SU-DHL-6 (cell line): ENCODE results near the gene ORAI2.

Experiments
- H2AFZ ChIP-seq: fragments of 200-600 bp; sonication (generic); 2 replicates; pipeline ENCODE4 v1.6.1; 2014; ENCODE audit warnings: low read depth, mild to moderate bottlenecking, moderate library complexity, mixed read lengths, antibody characterized with exemption, low read length; ENCODE audit not compliant: severe bottlenecking
- H3F3A ChIP-seq: fragments of 200-600 bp; shearing (Covaris generic); 2 replicates; pipeline ENCODE4 v1.6.0; 2016; ENCODE audit warnings: antibody characterized with exemption, mild to moderate bottlenecking; ENCODE audit not compliant: insufficient read depth
- H3K27ac ChIP-seq: fragments of 200-600 bp; sonication (generic); 2 replicates; pipeline ENCODE4 v1.5.1; 2016; ENCODE audit warnings: low read depth, mild to moderate bottlenecking, low read length, moderate library complexity, mixed read lengths
- H3K27me3 ChIP-seq: fragments of 200-600 bp; sonication (generic), shearing (Covaris generic); 2 replicates; pipeline ENCODE4 v1.6.0; 2014; ENCODE audit warnings: mild to moderate bottlenecking, low read length
- H3K36me3 ChIP-seq: fragments of 200-600 bp; sonication (generic); 2 replicates; pipeline ENCODE4 v1.6.1; 2014; ENCODE audit warnings: mild to moderate bottlenecking, low read length, mixed read lengths
- H3K4me2 ChIP-seq: fragments of 300-600, 200-600 bp; shearing (Covaris generic), sonication (generic); 2 replicates; pipeline ENCODE4 v1.6.0; 2014; ENCODE audit warnings: low read length, low read depth, mild to moderate bottlenecking; ENCODE audit not compliant: poor library complexity, severe bottlenecking
- H3K4me3 ChIP-seq: fragments of 200-600 bp; sonication (generic); 2 replicates; pipeline ENCODE4 v1.5.1; 2014; ENCODE audit warnings: antibody characterized with exemption, low read length, mild to moderate bottlenecking, mixed read lengths; ENCODE audit not compliant: insufficient read depth, poor library complexity, severe bottlenecking
- H3K79me2 ChIP-seq: fragments of 200-600 bp; sonication (generic); 2 replicates; pipeline ENCODE4 v1.6.1; 2014; ENCODE audit warnings: mild to moderate bottlenecking, low read length, moderate library complexity; ENCODE audit not compliant: insufficient read depth
- H3K9ac ChIP-seq: fragments of 200-600 bp; sonication (generic); 2 replicates; pipeline ENCODE4 v1.7.0; 2014; ENCODE audit warnings: mild to moderate bottlenecking, low read length
- H3K9me2 ChIP-seq: fragments of 200-600 bp; sonication (generic); replicated peaks from 2 replicates; pipeline ENCODE4 v1.6.1; 2014; ENCODE audit warnings: low read length; ENCODE audit not compliant: insufficient read depth
- H3K9me3 ChIP-seq: fragments of 200-600 bp; sonication (generic); 2 replicates; pipeline ENCODE4 v1.6.1; 2014; ENCODE audit warnings: low read length, mixed read lengths; ENCODE audit not compliant: insufficient read depth
- H4K20me1 ChIP-seq: fragments of 200-600 bp; sonication (generic); 2 replicates; pipeline ENCODE4 v1.6.1; 2014; ENCODE audit warnings: low read depth, mild to moderate bottlenecking, antibody characterized with exemption, low read length, moderate library complexity, mixed read lengths
- EZH2phosphoT487 ChIP-seq: fragments of 200-600 bp; sonication (generic), shearing (Covaris generic); conservative IDR thresholded peaks from 2 replicates; pipeline ENCODE4 v1.6.1; 2018; ENCODE audit warnings: mild to moderate bottlenecking, antibody characterized with exemption, low read length, moderate library complexity, mixed read lengths
- TF ChIP-seq, protein P1 (sequence below): fragments of 200-600 bp; sonication (generic); IDR thresholded peaks from one replicate; pipeline ENCODE4 v1.5.1; 2017; ENCODE audit warnings: antibody characterized with exemption, mild to moderate bottlenecking, low read length, moderate library complexity; ENCODE audit not compliant: insufficient read depth, poor library complexity, severe bottlenecking

Gene ORAI2

DNA sequence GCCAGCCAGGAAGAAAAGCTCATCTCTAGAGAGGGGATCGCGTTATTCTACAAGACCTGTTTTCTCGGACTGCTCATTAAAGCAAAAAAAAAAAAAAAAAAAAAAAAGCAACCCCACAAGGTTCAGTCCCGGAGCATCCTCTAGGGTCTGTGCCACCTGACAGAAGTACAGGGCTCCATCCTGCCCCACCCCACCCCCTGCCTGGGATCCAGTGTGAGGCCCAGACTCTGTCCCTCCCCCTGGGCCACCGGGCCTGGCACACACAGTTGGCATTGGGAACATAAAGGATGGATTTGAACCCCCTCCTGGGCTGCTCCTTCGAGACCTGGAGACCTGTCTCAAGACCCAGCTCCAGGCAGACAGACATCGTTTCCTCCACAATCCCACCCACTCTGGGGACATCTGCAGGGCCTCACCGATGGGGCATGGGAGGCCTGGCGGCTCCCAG, 688 bp downstream of the ORAI2 start:
- Histone ChIP-seq H3K27me3 (no peaks in the 10 kb centered on the region), H2AFZ (peak overlapping the region; percentile 44), H3K9ac (peak overlapping the region; percentile 94), H3K9me2 (no peaks in the 10 kb centered on the region), H3K4me2 (peak overlapping the region; percentile 80), H3K79me2 (peaks cover 32% of the 10 kb centered on the region), H4K20me1 (no peaks in the 10 kb centered on the region), H3K27ac (peak overlapping the region; percentile 92), H3K4me3 (peak overlapping the region; percentile 84), H3K36me3 (0 out of 2 replicates have a peak, but pooled peaks cover 9% of the 10 kb centered on the region), H3F3A (peaks cover 30% of the 10 kb centered on the region), H3K9me3 (no peaks in the 10 kb centered on the region)
- TF ChIP-seq, protein P1, sequence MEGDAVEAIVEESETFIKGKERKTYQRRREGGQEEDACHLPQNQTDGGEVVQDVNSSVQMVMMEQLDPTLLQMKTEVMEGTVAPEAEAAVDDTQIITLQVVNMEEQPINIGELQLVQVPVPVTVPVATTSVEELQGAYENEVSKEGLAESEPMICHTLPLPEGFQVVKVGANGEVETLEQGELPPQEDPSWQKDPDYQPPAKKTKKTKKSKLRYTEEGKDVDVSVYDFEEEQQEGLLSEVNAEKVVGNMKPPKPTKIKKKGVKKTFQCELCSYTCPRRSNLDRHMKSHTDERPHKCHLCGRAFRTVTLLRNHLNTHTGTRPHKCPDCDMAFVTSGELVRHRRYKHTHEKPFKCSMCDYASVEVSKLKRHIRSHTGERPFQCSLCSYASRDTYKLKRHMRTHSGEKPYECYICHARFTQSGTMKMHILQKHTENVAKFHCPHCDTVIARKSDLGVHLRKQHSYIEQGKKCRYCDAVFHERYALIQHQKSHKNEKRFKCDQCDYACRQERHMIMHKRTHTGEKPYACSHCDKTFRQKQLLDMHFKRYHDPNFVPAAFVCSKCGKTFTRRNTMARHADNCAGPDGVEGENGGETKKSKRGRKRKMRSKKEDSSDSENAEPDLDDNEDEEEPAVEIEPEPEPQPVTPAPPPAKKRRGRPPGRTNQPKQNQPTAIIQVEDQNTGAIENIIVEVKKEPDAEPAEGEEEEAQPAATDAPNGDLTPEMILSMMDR, result no peak
- TF ChIP-seq EZH2phosphoT487, result no peak

DNA sequence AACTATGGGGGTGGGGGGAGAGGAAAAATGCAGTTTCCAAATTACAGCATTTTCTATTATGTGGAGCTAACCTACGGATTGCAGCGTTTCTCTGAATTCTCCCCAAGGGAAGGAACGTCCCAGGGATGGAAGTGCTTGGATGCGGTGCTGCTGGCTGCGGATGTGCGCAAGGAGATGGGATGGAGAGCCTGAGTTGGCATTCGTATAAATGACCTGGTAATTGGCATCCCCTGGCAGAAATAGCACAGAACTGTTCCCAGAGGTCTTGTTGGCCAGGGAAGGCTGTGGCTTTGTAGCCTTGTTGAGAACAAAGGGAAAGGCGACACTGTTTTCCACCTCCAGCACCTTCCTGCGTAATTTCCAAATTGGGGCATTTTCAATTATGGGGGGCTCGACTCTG, 2.7 kb downstream of the ORAI2 start:
- H3K27ac ChIP-seq, result peak overlapping the region; percentile 92; the same call in 1 of the 2 replicates
- no peak for TF ChIP-seq EZH2phosphoT487
- TF ChIP-seq, protein P1, result no peak
- peaks cover 32% of the 10 kb centered on the region for H3K79me2 ChIP-seq
- H3K9me2 ChIP-seq, result no peaks in the 10 kb centered on the region
- H3K4me3 ChIP-seq, result no peak overlapping the region
- H3K36me3 ChIP-seq, result 0 out of 2 replicates have a peak, but pooled peaks cover 9% of the 10 kb centered on the region
- no peak overlapping the region for H2AFZ ChIP-seq
- H3K4me2 ChIP-seq, result peak overlapping the region; percentile 80
- H3K9ac ChIP-seq, result no peak overlapping the region
- H3K9me3 ChIP-seq, result no peaks in the 10 kb centered on the region
- H3K27me3 ChIP-seq, result no peaks in the 10 kb centered on the region
- H3F3A ChIP-seq, result peaks cover 39% of the 10 kb centered on the region
- no peaks in the 10 kb centered on the region for H4K20me1 ChIP-seq

DNA sequence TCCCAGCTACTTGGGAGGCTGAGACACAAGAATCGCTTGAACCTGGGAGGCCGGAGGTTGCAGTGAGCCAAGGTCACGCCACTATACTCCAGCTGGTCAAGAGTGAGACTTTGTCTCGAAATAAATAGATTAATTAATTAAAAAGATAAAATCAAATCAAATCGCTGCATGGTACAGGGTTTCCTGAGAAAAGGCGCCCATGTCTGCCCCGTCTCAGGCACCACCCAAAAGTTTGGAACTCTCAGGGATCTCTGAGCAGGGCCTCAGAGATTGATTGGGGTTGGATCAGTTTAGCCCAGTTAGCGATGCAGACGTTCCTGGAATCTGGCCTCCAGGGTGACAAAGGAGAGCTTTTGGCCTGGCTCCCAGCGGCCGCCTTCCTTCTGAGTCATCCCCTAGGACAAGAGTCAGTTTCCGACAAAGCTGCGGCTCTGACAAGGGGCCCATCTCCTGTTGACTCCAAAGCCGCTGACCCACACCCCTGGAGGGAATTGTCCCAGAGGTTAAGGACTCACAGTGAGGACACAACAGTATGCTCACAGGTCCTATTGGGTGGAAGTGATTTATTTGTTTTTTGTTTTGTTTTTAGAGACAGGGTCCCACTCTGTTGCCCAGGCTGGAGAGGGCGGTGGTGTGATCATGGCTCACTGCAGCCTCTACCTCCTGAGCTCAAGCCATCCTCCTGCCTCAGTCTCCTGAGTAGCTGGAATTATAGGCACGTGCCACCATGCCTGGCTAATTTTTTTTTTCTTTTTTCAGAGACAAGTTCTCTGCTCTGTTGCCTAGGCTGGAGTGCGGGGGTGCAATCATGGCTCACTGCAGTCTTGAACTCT, 6.8 kb downstream of the ORAI2 start:
- no peaks in the 10 kb centered on the region for H3K9me3 ChIP-seq
- H3K79me2 ChIP-seq, result peaks cover 15% of the 10 kb centered on the region
- H3F3A ChIP-seq, result peaks cover 58% of the 10 kb centered on the region
- no peak overlapping the region for H3K9ac ChIP-seq
- peak overlapping the region; percentile 97 for H3K27ac ChIP-seq
- no peak overlapping the region for H2AFZ ChIP-seq
- H3K9me2 ChIP-seq, result no peaks in the 10 kb centered on the region
- H3K4me3 ChIP-seq, result no peak overlapping the region
- H3K27me3 ChIP-seq, result no peaks in the 10 kb centered on the region
- peak overlapping the region; percentile 42 for H3K4me2 ChIP-seq
- H3K36me3 ChIP-seq, result 0 out of 2 replicates have a peak, but pooled peaks cover 9% of the 10 kb centered on the region
- TF ChIP-seq EZH2phosphoT487, result no peak
- TF ChIP-seq, protein P1, result no peak
- no peaks in the 10 kb centered on the region for H4K20me1 ChIP-seq
